Measurements from ENCODE around the gene FMN1. TPM values are rescaled to one million over a fixed set of nuclear protein-coding genes. Genes with fewer than 3 reads are reported as not detected.

Gene FMN1
- total RNA-seq, 1 experiment from 2014 or later = 1.2 TPM

DNA sequence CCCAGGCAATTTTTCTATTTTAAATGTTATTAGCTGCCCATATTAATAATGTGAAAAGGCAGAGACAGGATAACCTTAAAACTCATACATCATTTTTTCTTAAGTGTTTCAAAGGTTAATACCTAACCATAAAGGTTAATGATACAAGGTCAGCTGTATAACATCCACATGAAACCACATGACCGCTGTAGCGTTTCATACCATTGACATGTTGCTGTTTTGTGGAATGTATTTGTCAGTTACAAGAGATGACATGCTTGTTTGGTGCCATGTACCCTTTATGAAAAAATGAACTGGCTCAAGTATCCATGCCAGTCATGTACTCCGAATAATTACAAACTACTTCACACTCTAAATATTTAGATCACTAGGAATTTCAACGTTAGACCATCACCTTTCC lies 207.4 kb downstream of the FMN1 start:
- Mint-ChIP-seq H3K4me3 (ENCODE audit: unreplicated experiment) (no peak overlapping the region), H3K27me3 (ENCODE audit: insufficient read depth, unreplicated experiment) (no peaks in the 10 kb centered on the region), H3K36me3 (ENCODE audit: insufficient read depth, unreplicated experiment) (no peaks in the 10 kb centered on the region), H3K9me3 (ENCODE audit: unreplicated experiment) (no peaks in the 10 kb centered on the region), H3K27ac (ENCODE audit: low read depth, unreplicated experiment) (no peak overlapping the region), H3K4me1 (ENCODE audit: insufficient read depth, unreplicated experiment) (no peaks in the 10 kb centered on the region)
- TF ChIP-seq, protein P1, sequence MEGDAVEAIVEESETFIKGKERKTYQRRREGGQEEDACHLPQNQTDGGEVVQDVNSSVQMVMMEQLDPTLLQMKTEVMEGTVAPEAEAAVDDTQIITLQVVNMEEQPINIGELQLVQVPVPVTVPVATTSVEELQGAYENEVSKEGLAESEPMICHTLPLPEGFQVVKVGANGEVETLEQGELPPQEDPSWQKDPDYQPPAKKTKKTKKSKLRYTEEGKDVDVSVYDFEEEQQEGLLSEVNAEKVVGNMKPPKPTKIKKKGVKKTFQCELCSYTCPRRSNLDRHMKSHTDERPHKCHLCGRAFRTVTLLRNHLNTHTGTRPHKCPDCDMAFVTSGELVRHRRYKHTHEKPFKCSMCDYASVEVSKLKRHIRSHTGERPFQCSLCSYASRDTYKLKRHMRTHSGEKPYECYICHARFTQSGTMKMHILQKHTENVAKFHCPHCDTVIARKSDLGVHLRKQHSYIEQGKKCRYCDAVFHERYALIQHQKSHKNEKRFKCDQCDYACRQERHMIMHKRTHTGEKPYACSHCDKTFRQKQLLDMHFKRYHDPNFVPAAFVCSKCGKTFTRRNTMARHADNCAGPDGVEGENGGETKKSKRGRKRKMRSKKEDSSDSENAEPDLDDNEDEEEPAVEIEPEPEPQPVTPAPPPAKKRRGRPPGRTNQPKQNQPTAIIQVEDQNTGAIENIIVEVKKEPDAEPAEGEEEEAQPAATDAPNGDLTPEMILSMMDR (IDR thresholded peaks at IDR 0.05; ENCODE audit: unreplicated experiment) = no peak
- POLR2A ChIA-PET = no interaction called here
- DNase-seq (ENCODE audit: unreplicated experiment) = no peak
- no TSS peak for BruUV-seq (replicated peaks)
- CTCF ChIA-PET = interaction anchor here (4.5 kb wide), 1 partner anchor 324 kb away, joined by 21 read pairs; no protein-coding TSS in a partner anchor
- intact Hi-C loops (cut with micrococcal nuclease) = no loop called here

DNA sequence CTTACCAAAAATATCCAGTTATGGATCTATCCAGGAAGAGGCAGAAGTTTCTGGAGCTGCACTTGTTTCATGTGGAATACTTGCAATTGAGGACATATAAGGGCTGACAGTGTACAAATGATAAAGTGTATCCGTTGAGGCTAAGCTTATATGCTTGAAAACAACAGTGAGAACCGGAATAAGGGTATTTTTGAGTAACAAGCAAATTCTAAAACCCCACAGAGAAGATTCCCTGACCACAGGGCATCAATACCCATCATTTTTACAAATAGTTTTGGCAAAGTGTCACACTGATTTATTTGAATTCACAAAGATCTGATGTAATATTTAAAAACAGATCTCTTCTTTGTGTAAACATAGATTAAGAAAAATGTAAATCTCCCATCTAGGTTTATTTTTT lies 208.4 kb downstream of the FMN1 start:
- H3K9me3 Mint-ChIP-seq (ENCODE audit: unreplicated experiment) = no peaks in the 10 kb centered on the region
- H3K27ac Mint-ChIP-seq (ENCODE audit: low read depth, unreplicated experiment) = no peak overlapping the region
- H3K4me3 Mint-ChIP-seq (ENCODE audit: unreplicated experiment) = no peak overlapping the region
- no TSS peak for BruUV-seq (replicated peaks)
- H3K36me3 Mint-ChIP-seq (ENCODE audit: insufficient read depth, unreplicated experiment) = no peaks in the 10 kb centered on the region
- no peaks in the 10 kb centered on the region for H3K4me1 Mint-ChIP-seq (ENCODE audit: insufficient read depth, unreplicated experiment)
- ChIA-PET CTCF (interaction anchor here (0.8 to 1.0 kb wide), 2 partner anchors 8 to 324 kb away, joined by 3 read pairs; no protein-coding TSS in a partner anchor), POLR2A (no interaction called here)
- DNase-seq (ENCODE audit: unreplicated experiment) = no peak
- TF ChIP-seq, protein P1 (IDR thresholded peaks at IDR 0.05; ENCODE audit: unreplicated experiment) = no peak
- no peaks in the 10 kb centered on the region for H3K27me3 Mint-ChIP-seq (ENCODE audit: insufficient read depth, unreplicated experiment)
- intact Hi-C loops (cut with micrococcal nuclease) = no loop called here

DNA sequence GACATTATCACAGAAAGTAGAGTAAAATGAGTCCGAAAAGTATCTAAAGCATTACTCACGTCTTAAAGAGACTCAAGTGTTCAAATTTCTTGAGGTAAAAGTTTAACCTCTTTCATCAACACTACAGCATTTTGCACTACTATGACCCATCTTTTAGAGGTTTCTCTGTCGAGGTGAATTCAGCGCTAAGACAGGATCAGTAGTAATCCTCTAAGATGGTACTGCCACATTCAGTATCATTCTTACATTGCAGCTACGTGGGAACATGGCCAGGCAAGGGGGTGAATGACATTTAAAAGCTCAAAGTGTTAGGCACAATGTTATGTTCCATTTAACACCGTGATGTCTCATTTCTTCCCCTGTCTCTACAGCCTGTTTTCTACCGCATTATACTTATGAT lies 210.8 kb downstream of the FMN1 start:
- TF ChIP-seq, protein P1 (IDR thresholded peaks at IDR 0.05; ENCODE audit: unreplicated experiment) = no peak
- DNase-seq (ENCODE audit: unreplicated experiment) = no peak
- intact Hi-C loops (cut with micrococcal nuclease) = no loop called here
- no TSS peak for BruUV-seq (replicated peaks)
- no peaks in the 10 kb centered on the region for H3K4me1 Mint-ChIP-seq (ENCODE audit: insufficient read depth, unreplicated experiment)
- no peak overlapping the region for H3K27ac Mint-ChIP-seq (ENCODE audit: low read depth, unreplicated experiment)
- H3K4me3 Mint-ChIP-seq (ENCODE audit: unreplicated experiment) = no peak overlapping the region
- H3K9me3 Mint-ChIP-seq (ENCODE audit: unreplicated experiment) = no peaks in the 10 kb centered on the region
- H3K36me3 Mint-ChIP-seq (ENCODE audit: insufficient read depth, unreplicated experiment) = no peaks in the 10 kb centered on the region
- H3K27me3 Mint-ChIP-seq (ENCODE audit: insufficient read depth, unreplicated experiment) = no peaks in the 10 kb centered on the region
- ChIA-PET CTCF (interaction anchor here (0.5 to 1.7 kb wide), 2 partner anchors 161 to 322 kb away, joined by 3 to 4 read pairs; no protein-coding TSS in a partner anchor), POLR2A (no interaction called here)

DNA sequence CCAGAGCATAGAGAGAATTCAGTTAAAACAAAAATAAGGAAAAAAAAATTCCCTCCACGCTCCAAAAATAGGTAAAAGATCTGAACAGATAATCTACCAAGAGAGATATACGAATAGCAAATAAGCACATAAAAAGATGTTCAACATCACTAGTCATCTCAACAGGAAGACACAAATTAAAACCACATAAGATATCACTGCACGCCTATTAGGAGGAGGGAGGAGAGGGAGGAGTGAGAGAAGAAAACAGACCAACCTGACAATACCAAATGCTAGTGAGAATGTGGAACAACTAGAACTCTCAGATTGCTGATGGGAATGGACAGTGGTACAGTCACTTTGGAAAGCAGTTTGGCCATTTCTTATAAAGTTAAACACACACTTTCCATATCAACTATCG lies 212.5 kb downstream of the FMN1 start:
- no peak for DNase-seq (ENCODE audit: unreplicated experiment)
- H3K4me3 Mint-ChIP-seq (ENCODE audit: unreplicated experiment) = no peak overlapping the region
- H3K9me3 Mint-ChIP-seq (ENCODE audit: unreplicated experiment) = no peaks in the 10 kb centered on the region
- ChIA-PET CTCF (interaction anchor here (1.0 to 1.7 kb wide), 2 partner anchors 14 to 137 kb away, joined by 3 to 7 read pairs; no protein-coding TSS in a partner anchor), POLR2A (interaction anchor here (0.6 kb wide), 1 partner anchor 285 kb away, joined by 3 read pairs; no protein-coding TSS in a partner anchor)
- BruUV-seq (replicated peaks) = no TSS peak
- TF ChIP-seq, protein P1 (IDR thresholded peaks at IDR 0.05; ENCODE audit: unreplicated experiment) = no peak
- H3K27ac Mint-ChIP-seq (ENCODE audit: low read depth, unreplicated experiment) = no peak overlapping the region
- H3K36me3 Mint-ChIP-seq (ENCODE audit: insufficient read depth, unreplicated experiment) = no peaks in the 10 kb centered on the region
- intact Hi-C loops (cut with micrococcal nuclease) = no loop called here
- no peaks in the 10 kb centered on the region for H3K27me3 Mint-ChIP-seq (ENCODE audit: insufficient read depth, unreplicated experiment)
- H3K4me1 Mint-ChIP-seq (ENCODE audit: insufficient read depth, unreplicated experiment) = no peaks in the 10 kb centered on the region

Data from MCF 10A (cell line).